Measurements from ENCODE around the gene PAGE2B.
"Not testable (repeated sequence)": the region's sequence is repeated elsewhere in the genome, so short reads cannot be mapped to it uniquely, and the experiment has no call there.

Gene PAGE2B

GRCh38 chrX:55111578-55112254 lies 36.9 kb downstream of the PAGE2B start:
- FAIRE-seq: no peak

GRCh38 chrX:55116589-55116988 lies 41.8 kb downstream of the PAGE2B start:
- not testable (repeated sequence) for FAIRE-seq

- FAIRE-seq: no peak
These were observed 43.7 kb downstream of the PAGE2B start for GRCh38 chrX:55118574-55118973.

GRCh38 chrX:55119271-55119670 lies 44.4 kb downstream of the PAGE2B start:
- no peak for FAIRE-seq

DNA sequence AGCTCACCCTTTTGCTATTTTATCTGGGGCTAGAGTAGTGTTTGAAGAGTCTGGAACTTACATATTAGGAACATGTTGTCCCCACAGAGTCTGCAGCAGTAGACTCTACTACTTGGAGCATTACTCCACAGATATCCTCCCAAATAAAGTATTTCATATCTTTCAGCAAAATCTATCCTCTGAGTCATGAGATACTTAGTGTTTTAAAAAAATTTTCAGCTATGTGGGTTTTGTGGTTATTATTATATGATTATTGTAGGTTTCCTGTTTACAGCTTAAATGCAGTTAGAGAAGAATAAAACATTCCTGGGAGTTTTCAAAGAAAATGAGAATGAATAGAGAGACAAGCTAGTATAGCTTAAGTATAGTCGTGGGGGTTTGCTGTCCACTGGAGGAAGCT lies 44.9 kb downstream of the PAGE2B start:
- FAIRE-seq: no peak

DNA sequence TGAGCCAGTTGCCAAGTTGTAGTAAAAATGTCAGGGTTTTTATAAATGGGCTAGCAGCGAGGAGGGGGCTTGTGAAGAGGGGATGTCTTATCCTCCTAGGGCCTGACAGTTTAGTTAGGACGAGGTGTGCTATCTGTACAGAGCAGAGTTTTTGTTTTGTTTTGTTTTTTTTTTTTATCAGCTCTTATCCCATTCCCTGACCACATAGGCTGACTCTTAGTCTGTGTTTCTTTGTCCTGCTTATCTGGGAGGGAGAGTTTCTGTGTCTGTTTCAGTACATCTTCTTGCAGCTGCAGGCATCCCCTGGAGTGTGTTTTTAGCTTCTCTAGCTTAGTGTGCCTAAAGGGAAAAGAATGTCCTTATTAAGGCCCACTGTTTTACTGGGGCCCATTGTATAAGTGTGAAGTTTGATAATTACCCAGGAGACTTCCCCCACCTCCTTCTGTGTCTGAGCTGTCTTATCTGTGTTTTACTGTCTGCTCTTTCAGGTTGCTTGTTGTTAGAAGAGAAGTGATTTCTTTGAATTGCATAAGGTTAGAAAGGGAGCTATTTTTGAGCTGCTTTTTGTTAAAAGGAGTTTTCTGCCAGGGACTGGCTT lies 46.0 kb downstream of the PAGE2B start:
- FAIRE-seq: no peak

DNA sequence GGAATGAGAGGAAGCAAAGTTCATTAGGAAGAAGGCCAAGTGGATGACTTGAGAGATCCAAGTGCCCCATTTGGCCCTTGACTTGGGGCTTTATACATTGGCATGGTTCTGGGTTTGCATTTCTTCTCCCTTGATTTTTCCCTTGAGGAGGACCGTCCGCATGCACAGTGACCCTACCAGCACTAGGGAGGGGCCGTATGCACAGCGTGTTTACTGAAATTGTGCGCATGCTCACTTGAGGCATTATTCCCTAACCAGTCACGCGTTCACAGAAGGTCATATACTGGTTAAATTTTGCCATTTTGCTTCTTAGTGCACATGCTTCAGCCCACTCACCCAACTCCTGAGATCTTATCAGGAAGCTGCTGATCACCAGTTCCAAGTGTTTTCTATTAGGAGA lies 49.1 kb downstream of the PAGE2B start:
- no peak for FAIRE-seq

- no peak for FAIRE-seq
These were observed 52.9 kb downstream of the PAGE2B start for GRCh38 chrX:55127692-55128091.
